HG03095 (cell line): Measurements from ENCODE around the gene ELP4.
"Not testable (repeated sequence)": the region's sequence is repeated elsewhere in the genome, so short reads cannot be mapped to it uniquely, and the experiment has no call there.

Source experiments
- ATAC-seq: cut with Tn5 transposase; IDR thresholded peaks from one replicate; pipeline ENCODE4 v1.9.1; 2021; ENCODE audit warnings: moderate library complexity; ENCODE audit not compliant: unreplicated experiment

ELP4 gene

DNA sequence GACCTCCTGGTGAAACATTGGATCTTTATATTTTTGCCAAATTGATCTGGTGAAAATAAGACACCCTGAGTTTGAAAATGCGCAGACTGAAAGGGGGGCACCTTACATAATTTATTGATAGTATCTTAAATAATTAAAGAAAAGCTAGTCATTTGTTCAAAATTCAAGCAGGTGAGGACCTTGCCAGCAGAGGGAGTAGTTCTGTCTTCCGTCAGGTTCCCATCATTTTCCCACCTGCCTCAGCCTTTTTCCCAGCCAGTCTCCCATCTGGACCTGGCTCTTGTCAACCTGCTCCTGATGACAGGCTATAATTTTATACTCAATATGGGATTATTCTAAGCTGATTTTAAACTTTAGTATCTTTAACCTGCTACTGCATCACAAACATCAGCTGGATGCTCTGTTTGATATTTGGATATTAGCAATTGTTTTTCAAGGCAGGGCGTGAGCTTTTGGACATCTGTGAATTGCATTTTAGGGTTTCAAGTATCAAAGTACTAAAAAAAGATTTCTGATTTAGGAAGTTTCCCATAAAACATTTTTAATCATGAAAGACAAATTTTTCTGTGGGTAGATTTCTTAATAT is 132.0 kb downstream of the ELP4 start:
- ATAC-seq = no peak

DNA sequence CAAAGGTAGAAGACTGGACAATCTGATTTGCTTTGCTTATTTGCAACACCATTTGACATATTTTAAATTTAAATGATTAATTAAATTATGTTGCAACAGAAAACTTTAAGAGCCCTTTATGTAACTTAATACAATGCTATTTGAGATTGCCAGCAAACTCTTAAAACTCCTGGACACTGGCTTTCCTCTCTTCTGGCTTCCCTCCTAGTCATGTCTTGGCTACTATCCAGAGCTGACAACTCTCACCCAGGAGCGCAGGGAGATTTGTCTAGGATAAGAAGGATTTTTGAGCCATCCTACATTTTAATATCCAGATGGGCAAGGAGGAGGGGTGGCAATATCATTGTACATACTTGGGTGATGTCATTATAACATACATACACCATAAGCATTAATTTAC is 134.3 kb downstream of the ELP4 start:
- no peak for ATAC-seq

DNA sequence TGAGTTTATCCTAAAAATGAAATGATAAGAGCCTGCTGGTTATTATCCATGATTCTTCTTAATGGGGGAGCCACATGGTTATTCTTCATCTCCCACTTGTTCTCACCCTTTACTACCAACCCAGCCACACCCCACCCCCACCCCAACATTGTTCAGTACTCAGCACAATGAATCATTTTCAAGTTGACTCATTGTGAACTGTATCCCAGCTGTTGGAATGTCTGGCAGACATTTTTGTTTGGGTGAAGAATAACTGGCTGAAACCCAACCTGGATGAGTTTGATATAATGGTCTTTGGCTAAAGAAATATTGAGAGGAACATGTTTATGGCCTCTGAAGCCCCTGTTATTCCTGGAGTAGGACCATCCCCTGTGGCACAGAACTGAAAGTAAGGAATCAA is 136.2 kb downstream of the ELP4 start:
- ATAC-seq = no peak

DNA sequence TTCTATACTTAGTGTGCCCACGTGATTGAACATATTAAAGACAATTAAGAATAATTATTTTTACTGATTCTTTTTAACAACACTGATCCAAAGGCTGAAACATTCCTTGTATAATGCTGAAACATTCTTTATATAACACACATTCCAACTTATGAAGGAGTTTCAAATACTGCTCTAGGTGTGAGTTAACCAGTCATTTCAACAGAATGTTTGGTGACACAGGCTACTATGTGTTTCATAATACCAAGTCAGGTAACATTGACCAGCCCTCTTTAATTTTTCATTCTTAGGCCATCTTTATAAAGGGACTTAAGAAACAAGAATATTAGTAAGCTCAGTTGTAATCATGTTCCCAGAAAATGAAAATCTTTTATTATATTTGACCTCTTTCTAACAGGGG is 136.6 kb downstream of the ELP4 start:
- ATAC-seq = no peak

DNA sequence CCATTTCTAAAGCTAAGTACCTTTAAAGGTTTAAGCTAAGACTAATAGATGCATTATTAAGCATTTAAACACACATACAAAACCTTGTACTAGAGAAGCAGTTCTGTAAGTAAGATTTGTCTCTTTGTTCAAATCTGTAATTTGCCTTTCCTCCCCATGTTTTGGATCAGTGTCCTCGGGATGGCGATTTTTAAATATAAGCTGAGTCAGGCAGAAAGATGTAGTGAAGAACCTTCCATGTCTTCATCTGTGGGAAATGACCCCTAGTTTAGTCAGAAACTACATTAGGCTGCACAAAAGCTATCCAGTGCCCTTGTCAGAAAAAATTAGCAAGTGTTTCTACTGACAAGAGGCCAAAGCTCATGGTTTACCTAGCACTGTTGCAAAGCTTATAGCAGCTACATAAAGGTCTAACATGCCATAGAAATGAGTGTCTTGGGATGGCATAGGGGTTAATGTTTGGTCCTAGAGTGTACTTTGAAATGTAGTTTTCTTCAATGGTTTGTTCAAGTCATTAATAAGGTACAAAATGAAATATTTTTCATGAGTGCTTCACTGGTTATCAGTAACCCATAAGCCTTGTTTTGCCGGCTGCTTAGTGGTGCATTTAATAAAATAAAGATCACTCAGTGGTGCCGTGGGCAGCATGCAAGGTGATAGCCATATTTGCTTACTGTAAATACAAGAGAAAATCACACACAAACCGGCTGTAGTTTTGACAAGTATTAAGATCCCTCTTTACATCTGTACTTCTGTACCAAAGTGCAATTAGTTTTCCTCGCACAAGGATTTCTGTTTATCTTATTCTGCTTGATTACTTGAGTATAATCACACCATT is 139.8 kb downstream of the ELP4 start:
- no peak for ATAC-seq

DNA sequence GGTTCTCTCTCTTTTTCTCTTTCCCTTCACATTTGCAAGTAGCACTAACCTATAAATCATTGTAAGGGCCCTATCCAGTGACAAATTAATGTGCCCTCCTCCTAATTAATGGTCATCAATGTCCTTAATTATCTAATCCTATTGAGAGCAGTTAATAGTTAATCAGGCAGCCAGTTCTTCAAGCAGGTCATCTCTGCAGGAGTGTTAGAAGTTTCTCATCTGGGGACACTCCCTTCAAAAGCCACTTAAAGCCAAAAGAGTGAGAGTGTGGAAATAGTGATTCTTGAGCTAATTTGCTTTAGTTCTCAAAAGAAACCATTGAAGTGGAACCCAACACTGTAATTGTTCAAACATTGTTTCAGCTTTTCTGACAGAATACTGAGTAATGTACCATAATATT is 141.6 kb downstream of the ELP4 start:
- ATAC-seq = no peak

DNA sequence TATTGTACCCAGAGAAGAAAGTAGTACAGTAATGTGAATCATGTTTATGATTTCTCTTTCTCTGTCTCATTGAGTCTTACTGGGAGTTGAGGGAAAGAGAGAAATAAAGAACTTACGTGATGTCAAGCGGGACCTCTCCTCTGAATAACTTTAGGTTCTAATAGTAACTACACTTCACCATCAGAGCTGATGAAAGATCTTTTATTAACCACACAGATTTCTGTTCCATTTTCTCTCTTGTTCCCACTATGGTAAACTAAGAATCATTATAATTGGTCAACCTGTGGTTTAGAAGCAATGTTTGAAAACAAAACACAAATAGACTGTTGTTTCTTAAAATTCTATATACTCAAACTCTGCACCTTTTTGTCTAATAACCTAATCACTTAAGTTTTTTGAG is 142.3 kb downstream of the ELP4 start:
- ATAC-seq = peak; percentile 46

DNA sequence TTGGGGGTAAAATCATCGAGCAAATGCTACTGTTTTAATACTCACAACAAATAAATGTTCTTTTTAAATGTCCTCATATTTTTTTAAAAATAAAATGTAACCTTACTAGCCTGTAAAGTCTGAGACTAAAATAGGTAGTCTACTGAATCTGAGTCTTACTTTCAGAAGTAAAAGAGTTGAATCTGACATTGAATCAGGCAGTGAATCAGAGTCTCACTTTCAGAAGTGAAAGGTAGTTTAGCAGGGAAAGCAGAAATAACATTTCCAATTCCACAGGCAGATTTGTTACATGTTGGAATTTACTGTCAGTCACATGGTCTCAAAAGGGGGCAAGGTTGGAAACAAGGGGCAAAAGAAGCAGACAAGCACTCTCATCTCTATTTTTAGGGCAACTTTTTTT is 143.0 kb downstream of the ELP4 start:
- ATAC-seq = peak; percentile 73

DNA sequence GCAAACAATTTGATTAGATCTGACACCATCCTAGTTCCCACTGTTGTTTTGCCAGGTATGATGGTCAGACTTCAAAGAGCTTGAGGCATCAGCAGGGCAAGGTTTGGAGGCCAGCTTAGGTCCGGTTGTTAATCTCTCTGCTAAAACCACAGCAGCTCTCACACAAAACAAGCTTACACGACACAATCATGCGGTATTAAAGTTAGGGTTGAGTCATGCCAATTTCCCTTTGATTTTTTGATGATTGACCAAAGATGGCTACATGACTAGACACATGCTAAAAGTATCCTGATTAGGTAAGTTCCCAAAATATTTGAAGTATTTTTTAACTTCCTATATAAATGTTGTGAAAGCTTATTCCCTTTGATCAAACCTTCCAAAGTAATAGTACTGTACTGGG is 145.9 kb downstream of the ELP4 start:
- ATAC-seq = no peak

DNA sequence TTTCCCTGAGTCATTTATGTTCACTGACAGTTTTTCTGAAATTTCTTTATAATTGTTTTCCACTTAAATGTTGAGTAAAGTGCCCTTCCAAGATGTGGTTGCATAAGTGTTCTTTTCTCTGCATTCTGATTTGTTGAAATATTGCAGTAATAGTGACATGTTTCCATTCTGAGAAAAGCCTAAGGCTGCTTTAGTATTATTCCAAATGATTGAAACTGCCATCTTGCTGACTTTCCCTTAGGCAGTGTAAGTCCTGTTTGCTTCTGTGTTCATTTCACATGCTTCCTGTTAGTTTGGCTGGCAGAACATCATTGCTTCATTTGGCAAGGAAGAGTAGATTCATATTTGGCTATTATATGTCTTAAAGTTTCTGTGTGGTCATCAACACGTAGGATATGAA is 146.5 kb downstream of the ELP4 start:
- no peak for ATAC-seq

DNA sequence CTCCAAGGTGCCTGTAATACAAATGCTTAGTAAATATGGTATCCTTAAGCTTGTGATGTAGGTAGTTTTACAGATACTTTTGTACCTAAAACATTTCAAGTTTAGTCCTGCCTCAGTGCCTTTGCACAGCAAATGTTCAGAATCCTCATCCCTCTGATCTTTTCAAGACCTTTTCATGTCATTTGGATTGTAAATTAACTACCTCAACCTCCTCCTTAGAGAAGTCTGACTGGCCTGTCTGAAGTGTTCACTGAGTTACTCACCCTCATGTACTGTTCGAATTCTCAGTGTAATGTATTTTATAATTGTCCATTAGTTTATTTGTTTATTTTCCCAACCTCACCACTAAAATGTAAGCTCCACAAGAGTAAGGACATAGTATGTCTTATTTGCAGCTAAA is 147.5 kb downstream of the ELP4 start:
- no peak for ATAC-seq

DNA sequence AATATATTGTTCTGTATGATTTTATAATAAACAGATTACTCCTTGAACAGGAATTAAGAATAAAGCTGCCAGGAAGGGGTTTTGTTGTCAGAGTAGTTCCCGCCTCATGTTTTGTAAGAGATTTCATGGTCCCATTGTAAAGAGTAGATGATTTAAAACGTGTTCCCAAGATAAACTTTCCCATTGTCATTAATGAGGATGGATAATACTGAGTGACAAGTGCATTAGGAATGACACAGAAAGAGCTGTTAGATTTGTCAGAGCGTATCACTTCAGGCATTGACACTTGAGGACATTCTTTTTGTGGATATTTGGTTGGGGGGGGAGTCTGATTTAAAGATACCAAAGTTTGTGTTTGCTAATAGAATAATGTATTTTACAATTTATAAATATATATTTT is 154.6 kb downstream of the ELP4 start:
- ATAC-seq = no peak

DNA sequence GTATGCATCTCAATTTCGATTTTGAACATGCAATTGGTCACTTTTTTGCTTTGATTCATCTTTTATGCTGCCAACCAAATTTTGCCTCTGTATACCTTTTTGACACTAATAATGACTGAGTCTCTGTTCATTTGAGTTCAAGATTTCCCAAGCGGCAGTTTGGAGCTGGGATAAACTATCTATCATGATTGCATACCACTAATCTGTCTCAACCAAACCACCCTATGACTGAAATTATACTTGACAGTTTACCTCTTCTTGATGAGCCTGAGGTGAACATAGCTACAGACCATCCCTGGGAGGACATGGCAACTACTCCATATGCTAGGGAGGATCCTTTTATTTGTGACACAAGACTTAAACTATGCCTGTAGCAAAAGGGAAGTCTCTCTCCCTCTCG is 155.4 kb downstream of the ELP4 start:
- ATAC-seq = no peak

DNA sequence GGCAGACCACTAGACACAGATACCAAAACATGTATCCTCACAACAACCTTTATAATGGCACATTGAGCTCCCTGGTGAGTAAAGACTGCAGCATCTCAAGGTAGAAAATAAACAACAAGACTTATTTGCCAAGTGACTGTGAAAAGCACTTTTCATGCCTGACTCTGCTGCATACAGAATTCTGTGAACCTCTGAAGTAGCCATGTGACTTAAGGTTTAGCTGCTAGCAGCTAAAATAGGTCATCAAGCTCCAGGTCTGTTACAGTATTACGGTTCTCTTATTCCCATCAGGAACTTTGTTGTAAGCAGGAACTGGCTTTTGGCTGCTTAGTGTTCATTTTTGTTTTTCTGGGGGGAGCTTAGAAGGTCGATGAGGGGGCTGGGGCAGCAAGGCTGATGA is 162.1 kb downstream of the ELP4 start:
- ATAC-seq = no peak

DNA sequence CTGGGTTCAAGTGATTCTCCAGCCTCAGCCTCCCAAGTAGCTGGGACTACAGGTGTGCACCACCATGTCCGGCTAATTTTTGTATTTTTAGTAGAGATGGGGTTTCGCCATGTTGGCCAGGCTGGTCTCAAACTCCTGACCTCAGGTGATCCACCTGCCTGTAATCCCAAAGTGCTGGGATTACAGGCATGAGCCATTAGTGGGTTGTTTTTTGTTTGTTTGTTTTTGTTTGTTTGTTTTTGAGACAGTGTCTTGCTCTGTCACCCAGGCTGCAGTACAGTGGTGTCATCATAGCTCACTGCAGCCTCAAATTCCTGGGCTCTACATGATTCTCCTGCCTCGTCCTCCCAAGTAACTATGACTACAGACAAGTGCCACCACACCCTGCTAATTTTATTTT is 163.5 kb downstream of the ELP4 start:
- ATAC-seq = not testable (repeated sequence)

DNA sequence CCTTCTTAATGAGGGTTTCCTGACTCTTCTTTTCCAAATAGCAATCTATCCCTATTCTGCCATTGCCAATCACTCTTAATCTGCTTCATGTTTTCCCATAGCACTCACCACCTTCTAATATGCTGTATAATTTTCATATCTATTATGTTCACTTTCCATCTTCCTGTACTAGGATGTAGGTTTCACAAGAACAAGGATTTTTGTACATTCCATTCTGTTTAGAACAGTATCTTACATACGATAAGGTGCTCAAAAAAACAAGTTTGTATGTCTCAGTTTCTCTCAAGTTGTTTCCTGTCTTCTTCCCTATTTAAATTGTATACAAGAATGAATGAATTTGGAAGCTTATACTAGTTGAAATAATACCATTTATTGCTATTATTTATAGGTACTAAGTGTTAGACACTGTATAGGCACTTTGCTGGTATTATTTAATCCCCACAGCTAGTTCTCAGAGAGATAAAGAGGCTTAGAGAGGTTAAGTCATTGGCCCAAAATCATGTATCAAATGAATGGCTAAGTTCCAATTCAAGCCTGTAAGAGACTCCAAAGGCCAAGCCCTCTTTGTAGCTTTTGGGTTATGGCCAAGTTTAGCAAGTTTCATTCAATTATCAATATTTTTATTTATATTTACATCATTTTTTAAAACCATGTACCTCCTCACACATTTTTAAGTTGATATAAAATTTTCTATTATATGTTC is 166.9 kb downstream of the ELP4 start:
- ATAC-seq = no peak

DNA sequence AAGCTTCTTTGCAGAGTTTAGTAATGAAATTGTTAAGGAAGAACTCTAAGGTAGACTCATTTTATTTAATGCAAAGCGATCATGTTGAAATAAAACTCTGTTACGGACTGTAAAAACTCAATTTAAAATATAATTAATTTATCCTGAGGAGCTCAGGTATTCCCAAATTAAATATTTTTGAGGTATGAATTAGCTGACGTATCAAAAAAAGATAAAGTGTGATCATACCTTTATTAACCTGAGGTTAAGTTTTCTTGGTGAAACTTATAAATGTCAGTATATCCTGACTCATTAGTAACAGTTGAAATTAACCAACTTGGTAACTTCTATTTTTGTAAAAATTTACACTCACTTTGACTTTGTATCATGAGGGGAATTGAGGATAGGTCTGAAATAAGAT is 171.2 kb downstream of the ELP4 start:
- ATAC-seq = no peak

DNA sequence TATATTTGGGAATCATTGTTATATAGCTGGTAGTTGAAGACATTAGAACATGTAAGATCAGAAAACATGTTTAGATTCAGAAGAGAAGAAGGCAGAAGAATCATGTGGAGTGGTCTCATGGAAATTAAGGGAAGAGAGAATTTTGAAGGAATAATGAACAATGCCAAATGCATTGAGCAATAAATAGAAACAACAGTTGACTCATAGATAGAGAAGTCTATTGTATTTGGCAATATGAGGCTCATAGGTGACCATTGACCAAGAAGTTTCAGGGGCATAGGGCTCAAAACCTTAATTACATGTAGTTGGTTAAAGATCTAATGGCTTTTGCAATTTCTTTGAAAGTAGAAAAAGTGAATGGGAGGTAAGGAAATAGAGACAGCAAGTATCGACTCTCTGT is 177.7 kb downstream of the ELP4 start:
- ATAC-seq = no peak

DNA sequence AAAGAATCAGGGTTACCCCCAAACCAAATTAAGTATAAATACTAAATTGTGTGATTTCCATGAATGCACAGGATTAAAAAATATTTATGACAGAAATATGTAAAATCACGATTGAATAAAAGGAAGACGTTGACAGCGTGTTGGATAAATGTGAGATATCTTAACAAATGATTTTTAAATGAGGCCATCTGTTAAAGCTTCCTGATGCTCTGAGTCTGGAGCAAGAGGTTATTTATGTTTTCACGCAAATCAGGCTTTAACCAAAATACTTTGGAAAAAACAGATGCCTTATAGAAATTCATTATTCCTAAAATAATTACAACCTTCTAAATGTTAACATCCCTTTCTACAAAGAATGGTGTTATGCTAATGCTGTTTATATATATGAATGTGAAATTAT is 178.3 kb downstream of the ELP4 start:
- ATAC-seq = no peak

DNA sequence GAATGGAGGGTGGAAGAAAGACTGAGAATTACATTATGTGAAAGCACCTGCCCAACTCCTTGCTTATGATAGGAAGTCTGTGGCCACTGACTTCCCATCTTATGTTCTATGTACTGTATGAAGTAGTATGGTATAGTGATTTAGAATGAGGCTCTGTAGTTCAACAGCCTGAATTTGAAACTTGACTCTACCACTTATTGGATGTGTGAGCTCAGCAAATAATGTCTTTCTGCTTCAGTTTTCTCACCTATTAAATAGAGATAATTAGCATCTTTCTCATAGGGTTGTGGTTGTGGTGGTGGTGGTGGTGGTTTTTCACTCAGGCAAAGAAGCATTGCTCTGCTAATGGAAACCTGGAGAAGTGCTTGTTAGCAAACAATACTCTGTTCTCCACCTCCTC is 180.0 kb downstream of the ELP4 start:
- ATAC-seq = no peak

DNA sequence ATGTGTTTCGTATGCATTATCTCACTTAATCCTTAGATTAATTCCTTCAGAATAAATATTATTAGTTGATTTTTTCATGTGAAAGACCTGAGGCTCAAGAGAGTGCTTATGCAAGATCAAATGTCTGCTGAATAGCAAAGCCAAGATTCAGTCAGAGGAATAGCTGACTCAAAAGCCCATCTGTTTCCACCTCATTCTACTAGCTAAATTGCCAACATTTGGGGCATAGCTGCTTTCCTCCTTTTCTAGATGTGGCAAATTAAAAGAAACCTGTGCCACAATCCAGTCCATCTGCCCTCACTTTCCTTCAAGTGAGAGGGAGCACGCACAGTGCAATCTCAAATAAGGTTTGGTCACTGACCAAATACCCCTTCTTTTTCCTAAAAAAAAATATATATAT is 180.5 kb downstream of the ELP4 start:
- ATAC-seq = no peak

DNA sequence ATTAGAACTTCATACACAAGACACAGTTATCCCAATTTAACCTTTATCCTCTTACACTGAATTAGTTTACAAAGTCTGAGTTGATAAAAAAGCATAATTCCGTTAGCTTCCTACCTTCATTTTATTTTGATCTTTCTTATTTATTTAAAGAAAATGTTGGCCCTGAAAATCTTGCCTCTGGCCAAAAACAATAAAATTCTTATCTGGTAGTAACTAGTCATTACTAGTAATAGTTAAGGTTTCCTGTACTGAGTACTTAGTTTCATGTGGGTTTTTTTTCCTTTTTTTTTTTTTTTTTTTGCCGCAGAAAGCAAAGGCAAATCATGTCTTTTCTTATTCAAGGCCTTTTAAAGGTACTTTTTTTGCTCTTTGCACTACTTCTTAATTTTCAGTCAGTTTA is 180.9 kb downstream of the ELP4 start:
- ATAC-seq = no peak
